Activated B cell treated with CpG ODN at 0.5 μM for 24 hours (primary cell): Measurements from ENCODE around the gene SMAD3. TPM values are rescaled to one million over a fixed set of nuclear protein-coding genes. Genes with fewer than 3 reads are reported as not detected.

Experiments
- ATAC-seq: fragments of 200-7000 bp; cut with Tn5 transposase; one replicate; pipeline ENCODE4 v1.10.0; 2021; ENCODE audit warnings: low read depth, mild to moderate bottlenecking, moderate library complexity
- CTCF ChIA-PET: fragments of 350-600 bp; sonication (Branson Sonifier 250); formaldehyde crosslinking; loops from one replicate; lab custom pipeline; 2021; ENCODE audit warnings: antibody characterized with exemption; lab: Charles Lee
- POLR2A ChIA-PET: fragments of 350-600 bp; sonication (Branson Sonifier 250); formaldehyde crosslinking; loops from one replicate; lab custom pipeline; 2021; ENCODE audit warnings: antibody characterized with exemption; lab: Charles Lee
- DNase-seq: peaks from one replicate; pipeline ENCODE4 v3.0.0; 2022
- H3K27ac Mint-ChIP-seq: one replicate; pipeline ENCODE4 v1.8.0; 2020; ENCODE audit warnings: mixed read lengths
- H3K27me3 Mint-ChIP-seq: one replicate; pipeline ENCODE4 v1.8.0; 2021; ENCODE audit warnings: mixed read lengths
- H3K36me3 Mint-ChIP-seq: one replicate; pipeline ENCODE4 v1.8.0; 2021; ENCODE audit warnings: low read depth, mixed read lengths
- H3K4me1 Mint-ChIP-seq: one replicate; pipeline ENCODE4 v1.8.0; 2021; ENCODE audit warnings: mixed read lengths
- H3K4me3 Mint-ChIP-seq: one replicate; pipeline ENCODE4 v1.8.0; 2020; ENCODE audit warnings: mild to moderate bottlenecking, mixed read lengths
- H3K9me3 Mint-ChIP-seq: one replicate; pipeline ENCODE4 v1.8.0; 2020; ENCODE audit warnings: mixed read lengths
- CTCF ChIP-seq: fragments of 200-600 bp; IDR thresholded peaks from one replicate; pipeline ENCODE4 v1.8.0; 2022; ENCODE audit warnings: antibody characterized with exemption, mild to moderate bottlenecking
- intact Hi-C: fragments of 100-400 bp; cut with micrococcal nuclease; formaldehyde crosslinking; loops from one replicate; pipeline ENCODE4 v1.15.1; 2024
- total RNA-seq: library from RNA; stranded (reverse); gene quantifications from 2 replicates; pipeline ENCODE4 v1.2.3, GENCODE V29; 2022

Gene SMAD3
- total RNA-seq, 1 donor from 2014 or later, result 118 TPM

- Mint-ChIP-seq H3K27me3 (no peaks in the 10 kb centered on the region), H3K27ac (no peak overlapping the region), H3K4me3 (no peak overlapping the region), H3K36me3 (peaks cover 98% of the 10 kb centered on the region), H3K9me3 (no peaks in the 10 kb centered on the region), H3K4me1 (peaks cover 6% of the 10 kb centered on the region)
- DNase-seq (no peak), ATAC-seq (no peak)
- no peak for TF ChIP-seq CTCF
- ChIA-PET POLR2A (interaction anchor here (0.6 kb wide), 1 partner anchor 20 kb away, joined by 3 read pairs; no protein-coding TSS in a partner anchor), CTCF (no interaction called here)
- intact Hi-C loops, result no loop called here
These were observed 123.3 kb downstream of the SMAD3 start for GRCh38 chr15:67188551-67189218.

- TF ChIP-seq CTCF, result no peak
- Mint-ChIP-seq H3K4me3 (no peak overlapping the region), H3K27me3 (no peaks in the 10 kb centered on the region), H3K27ac (no peak overlapping the region), H3K4me1 (peaks cover 6% of the 10 kb centered on the region), H3K36me3 (peaks cover 97% of the 10 kb centered on the region), H3K9me3 (no peaks in the 10 kb centered on the region)
- intact Hi-C loops, result loop anchor here (5.0 kb wide), 1 partner anchor 122 kb away; the partner anchor contains the start of gene SMAD3
- ChIA-PET POLR2A (no interaction called here), CTCF (no interaction called here)
- no peak for DNase-seq
- ATAC-seq, result no peak
These were observed 124.1 kb downstream of the SMAD3 start for GRCh38 chr15:67189326-67190051.

GRCh38 chr15:67190326-67190725 lies 124.9 kb downstream of the SMAD3 start:
- TF ChIP-seq CTCF, result no peak
- peaks cover 4% of the 10 kb centered on the region for H3K4me1 Mint-ChIP-seq
- intact Hi-C loops, result loop anchor here (5.0 kb wide), 1 partner anchor 123 kb away; the partner anchor contains the start of gene SMAD3
- ChIA-PET CTCF (no interaction called here), POLR2A (interaction anchor here (0.6 kb wide), 1 partner anchor 81 kb away, joined by 3 read pairs; no protein-coding TSS in a partner anchor)
- H3K4me3 Mint-ChIP-seq, result no peak overlapping the region
- H3K27me3 Mint-ChIP-seq, result no peaks in the 10 kb centered on the region
- H3K36me3 Mint-ChIP-seq, result peaks cover 96% of the 10 kb centered on the region
- DNase-seq (no peak), ATAC-seq (no peak)
- H3K9me3 Mint-ChIP-seq, result no peaks in the 10 kb centered on the region
- H3K27ac Mint-ChIP-seq, result no peak overlapping the region

GRCh38 chr15:67190813-67191212 lies 125.4 kb downstream of the SMAD3 start:
- H3K36me3 Mint-ChIP-seq, result peaks cover 96% of the 10 kb centered on the region
- no peak for DNase-seq
- H3K4me1 Mint-ChIP-seq, result peaks cover 2% of the 10 kb centered on the region
- intact Hi-C loops, result loop anchor here (5.0 kb wide), 1 partner anchor 124 kb away; the partner anchor contains the start of gene SMAD3
- no peak overlapping the region for H3K27ac Mint-ChIP-seq
- ChIA-PET POLR2A (interaction anchor here (0.6 kb wide), 1 partner anchor 82 kb away, joined by 3 read pairs; no protein-coding TSS in a partner anchor), CTCF (no interaction called here)
- TF ChIP-seq CTCF, result no peak
- ATAC-seq, result no peak
- no peak overlapping the region for H3K4me3 Mint-ChIP-seq
- H3K27me3 Mint-ChIP-seq, result no peaks in the 10 kb centered on the region
- no peaks in the 10 kb centered on the region for H3K9me3 Mint-ChIP-seq
